NB4 (cell line): ENCODE data around the gene ATP13A2.

Experiments used
- POLR2A ChIP-seq: IDR thresholded peaks from 2 replicates; pipeline ENCODE4 v1.6.1; 2011; ENCODE audit warnings: mild to moderate bottlenecking; ENCODE audit not compliant: insufficient read length; ENCODE audit errors: extremely low read depth
- TF ChIP-seq, protein P1 (sequence below): IDR thresholded peaks from 2 replicates; pipeline ENCODE4 v1.6.1; 2011; ENCODE audit warnings: low read depth, low read length
- TF ChIP-seq, protein P2 (sequence below): IDR thresholded peaks from one replicate; pipeline ENCODE4 v1.5.1; 2012; ENCODE audit warnings: low read depth, low read length

DNA sequence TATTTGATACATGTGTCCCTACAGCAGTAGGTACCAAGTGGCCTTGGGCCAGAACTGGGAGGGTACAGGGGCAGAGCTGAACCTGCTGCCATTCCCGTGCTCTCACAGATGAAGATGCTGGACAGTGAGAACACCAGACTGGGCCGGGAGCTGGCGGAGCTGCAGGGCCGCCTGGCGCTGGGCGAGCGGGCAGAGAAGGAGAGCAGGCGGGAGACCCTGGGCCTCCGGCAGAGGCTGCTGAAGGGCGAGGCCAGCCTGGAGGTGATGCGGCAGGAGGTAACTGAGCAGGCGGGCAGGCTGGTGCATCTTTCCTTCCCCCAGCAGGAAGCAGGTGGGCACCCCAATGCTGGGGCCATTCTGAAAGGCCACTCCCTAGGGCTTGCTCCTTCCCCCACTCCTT is 53.3 kb downstream of the ATP13A2 start:
- TF ChIP-seq, protein P1, sequence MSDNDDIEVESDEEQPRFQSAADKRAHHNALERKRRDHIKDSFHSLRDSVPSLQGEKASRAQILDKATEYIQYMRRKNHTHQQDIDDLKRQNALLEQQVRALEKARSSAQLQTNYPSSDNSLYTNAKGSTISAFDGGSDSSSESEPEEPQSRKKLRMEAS: no peak
- TF ChIP-seq POLR2A: no peak
- TF ChIP-seq, protein P2, sequence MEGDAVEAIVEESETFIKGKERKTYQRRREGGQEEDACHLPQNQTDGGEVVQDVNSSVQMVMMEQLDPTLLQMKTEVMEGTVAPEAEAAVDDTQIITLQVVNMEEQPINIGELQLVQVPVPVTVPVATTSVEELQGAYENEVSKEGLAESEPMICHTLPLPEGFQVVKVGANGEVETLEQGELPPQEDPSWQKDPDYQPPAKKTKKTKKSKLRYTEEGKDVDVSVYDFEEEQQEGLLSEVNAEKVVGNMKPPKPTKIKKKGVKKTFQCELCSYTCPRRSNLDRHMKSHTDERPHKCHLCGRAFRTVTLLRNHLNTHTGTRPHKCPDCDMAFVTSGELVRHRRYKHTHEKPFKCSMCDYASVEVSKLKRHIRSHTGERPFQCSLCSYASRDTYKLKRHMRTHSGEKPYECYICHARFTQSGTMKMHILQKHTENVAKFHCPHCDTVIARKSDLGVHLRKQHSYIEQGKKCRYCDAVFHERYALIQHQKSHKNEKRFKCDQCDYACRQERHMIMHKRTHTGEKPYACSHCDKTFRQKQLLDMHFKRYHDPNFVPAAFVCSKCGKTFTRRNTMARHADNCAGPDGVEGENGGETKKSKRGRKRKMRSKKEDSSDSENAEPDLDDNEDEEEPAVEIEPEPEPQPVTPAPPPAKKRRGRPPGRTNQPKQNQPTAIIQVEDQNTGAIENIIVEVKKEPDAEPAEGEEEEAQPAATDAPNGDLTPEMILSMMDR: no peak
